ENCODE data around the gene CHST3. TPM values are rescaled to one million over a fixed set of nuclear protein-coding genes. Genes with fewer than 3 reads are reported as not detected.

The CHST3 gene
- total and polyA plus RNA-seq, 10 of the 15 experiments (the other 5 are each of a cell fraction or from before 2014, with no cell fraction given): 0.03 to 0.50 (median 0.05) TPM; not detected in 2

- RAD21 ChIA-PET (ENCODE audit: unreplicated experiment): interaction anchor here (1.0 to 1.5 kb wide), 2 partner anchors 17 to 83 kb away, joined by 3 to 4 read pairs; no protein-coding TSS in a partner anchor
- Histone ChIP-seq H3K27ac (ENCODE audit: control insufficient read depth, insufficient read depth) (no peak overlapping the region), H3K9me3 (replicated peaks; ENCODE audit: control insufficient read depth, insufficient read depth, low read length) (no peaks in the 10 kb centered on the region), H3K36me3 (ENCODE audit: control insufficient read depth in 2 of 2, insufficient read depth in 2 of 2, low read length in 1 of 2) (no peaks in the 10 kb centered on the region), H4K20me1 (ENCODE audit: control insufficient read depth, insufficient read depth) (no peaks in the 10 kb centered on the region), H3K9ac (ENCODE audit: control insufficient read depth, insufficient read depth, low read length) (no peak overlapping the region), H3K4me3 (no peak overlapping the region), H3K79me2 (ENCODE audit: control insufficient read depth, insufficient read depth, low read length) (no peaks in the 10 kb centered on the region), H2AFZ (ENCODE audit: control insufficient read depth, low read depth, low read length) (no peak overlapping the region), H3K4me1 (ENCODE audit: control insufficient read depth, insufficient read depth, low read length) (no peaks in the 10 kb centered on the region), H3K27me3 (replicated peaks in 1 of 2; ENCODE audit: control insufficient read depth in 2 of 2, insufficient read depth in 2 of 2, low read length in 1 of 2) (peaks cover 0 to 3% of the 10 kb centered on the region in 2 experiments; a peak in 2 of 4 replicates), H3K4me2 (ENCODE audit: control insufficient read depth, insufficient read depth) (no peak overlapping the region)
- ATAC-seq (no peak), DNase-seq (ENCODE audit: low read depth, low spot score) (no peak), FAIRE-seq (no peak)
- intact Hi-C loops (cut with micrococcal nuclease; ENCODE audit: unreplicated experiment): loop anchor here (2.0 kb wide), 1 partner anchor 83 kb away; no protein-coding TSS in a partner anchor
- BruUV-seq (replicated peaks): TSS peak; percentile 51
- SMC1A ChIA-PET (ENCODE audit: uncharacterized antibody, unreplicated experiment): interaction anchor here (1.1 to 1.3 kb wide), 2 partner anchors 20 to 83 kb away, joined by 4 read pairs; no protein-coding TSS in a partner anchor
- POLR2A ChIA-PET: interaction anchor here (0.5 kb wide), 1 partner anchor 16 kb away, joined by 3 read pairs; no protein-coding TSS in a partner anchor
- in situ Hi-C loops (cut with MboI): no loop called here
- 63% methylated on average over 4 of the region's 4 CpGs for WGBS (ENCODE audit: insufficient coverage, insufficient replicate concordance, low lambda C conversion rate, missing lambda C conversion rate)
- TF ChIP-seq ZNF207 (IDR thresholded peaks at IDR 0.05; ENCODE audit: borderline replicate concordance) (no peak), TBL1XR1 (IDR thresholded peaks at IDR 0.05; ENCODE audit: low read depth, low read length) (no peak), TCF3 (IDR thresholded peaks at IDR 0.05; ENCODE audit: borderline replicate concordance, insufficient read depth, low read depth, low read length) (no peak), MXI1 (IDR thresholded peaks at IDR 0.05; ENCODE audit: low read depth, low read length) (no peak), ASH2L (IDR thresholded peaks at IDR 0.05; ENCODE audit: borderline replicate concordance, low read depth) (no peak), HSF1 (IDR thresholded peaks at IDR 0.05; ENCODE audit: low read depth, low read length) (no peak), IRF5 (IDR thresholded peaks at IDR 0.05; ENCODE audit: borderline replicate concordance) (no peak), TAF1 (IDR thresholded peaks at IDR 0.05; ENCODE audit: borderline replicate concordance, low read depth, low read length) (no peak), WRNIP1 (IDR thresholded peaks at IDR 0.05; ENCODE audit: borderline replicate concordance, low read depth, low read length) (no peak), NR2C2 (IDR thresholded peaks at IDR 0.05; ENCODE audit: borderline replicate concordance, control insufficient read depth, insufficient read length, low read depth) (no peak), BRCA1 (IDR thresholded peaks at IDR 0.05; ENCODE audit: low read depth, low read length) (no peak), HCFC1 (IDR thresholded peaks at IDR 0.05; ENCODE audit: low read length) (no peak), BCL11A (IDR thresholded peaks at IDR 0.05; ENCODE audit: low read depth, low read length) (no peak), ZNF384 (IDR thresholded peaks at IDR 0.05; ENCODE audit: borderline replicate concordance, low read depth, low read length) (no peak), MYB (IDR thresholded peaks at IDR 0.05; ENCODE audit: borderline replicate concordance, low read depth, low read length) (no peak)
- CTCF ChIA-PET: interaction anchor here (1.1 to 1.2 kb wide), 2 partner anchors 19 to 50 kb away, joined by 3 to 5 read pairs; no protein-coding TSS in a partner anchor
Measured at GRCh38 chr10:71965623-71966022, 1.4 kb downstream of the CHST3 start.

All from GM12878 (cell line).